HUES6 (cell line): ENCODE data around the gene ANKRD11.

Experiments
- H3K27ac ChIP-seq: 2 replicates; pipeline ENCODE4 v1.7.0; 2013; ENCODE audit warnings: low read depth, mild to moderate bottlenecking, low read length, inconsistent platforms
- H3K27me3 ChIP-seq: 2 replicates; pipeline ENCODE4 v1.6.1; 2013; ENCODE audit warnings: low read length; ENCODE audit not compliant: control insufficient read depth, insufficient read depth
- H3K36me3 ChIP-seq: 2 replicates; pipeline ENCODE4 v1.6.1; 2013; ENCODE audit warnings: low read length; ENCODE audit not compliant: control insufficient read depth, insufficient read depth
- H3K4me1 ChIP-seq: 2 replicates; pipeline ENCODE4 v1.6.1; 2013; ENCODE audit warnings: low read length; ENCODE audit not compliant: control insufficient read depth, insufficient read depth
- H3K4me3 ChIP-seq: 2 replicates; pipeline ENCODE4 v1.5.1; 2013; ENCODE audit warnings: low read depth, low read length
- H3K9ac ChIP-seq: one replicate; pipeline ENCODE4 v1.6.1; 2013; ENCODE audit warnings: mild to moderate bottlenecking, low read length
- H3K9me3 ChIP-seq: 2 replicates; pipeline ENCODE4 v1.6.1; 2013; ENCODE audit warnings: low read depth, low read length; ENCODE audit not compliant: control insufficient read depth, insufficient read depth

The ANKRD11 gene

DNA sequence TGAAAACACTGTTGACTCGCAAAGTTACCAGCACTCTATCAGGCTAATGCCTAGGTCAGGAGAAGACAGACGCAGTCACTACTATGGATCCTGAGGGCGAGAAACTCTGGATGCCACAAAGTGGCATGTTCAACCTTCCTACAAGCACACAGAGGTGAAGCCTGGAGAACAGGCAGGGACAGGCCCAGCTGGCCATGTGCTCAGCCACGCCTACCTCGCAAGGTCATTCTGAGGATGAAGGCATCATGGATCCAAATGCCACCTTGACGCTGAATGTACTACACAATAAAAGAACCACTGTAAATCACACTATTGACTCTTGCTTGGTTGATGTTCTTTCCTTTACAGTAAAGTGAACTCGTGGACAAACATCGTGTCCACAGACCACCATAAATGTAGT lies 85.8 kb downstream of the ANKRD11 start:
- Histone ChIP-seq H3K27ac (no peak overlapping the region), H3K4me1 (peaks cover 78% of the 10 kb centered on the region)

DNA sequence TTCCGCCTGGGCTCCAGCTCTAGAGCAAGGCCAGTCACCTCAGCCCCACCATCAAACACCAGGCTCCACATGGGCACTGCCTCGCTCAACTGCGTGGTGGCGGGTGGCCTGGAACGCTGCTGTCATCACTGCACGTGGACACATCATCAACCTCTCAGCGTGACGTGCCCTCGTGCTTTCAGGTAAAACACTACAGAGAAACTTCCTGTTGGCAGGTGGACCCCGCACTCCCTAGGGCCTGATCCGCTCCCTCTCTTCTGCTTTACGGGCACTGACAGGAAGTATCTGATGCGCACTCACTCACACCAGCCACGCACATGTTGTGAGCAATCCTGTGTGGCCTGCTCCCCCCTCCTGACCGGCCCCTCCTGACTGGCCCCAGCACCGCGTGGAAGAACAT lies 87.4 kb downstream of the ANKRD11 start:
- no peaks in the 10 kb centered on the region for H3K9me3 ChIP-seq
- no peak overlapping the region for H3K4me3 ChIP-seq
- peaks cover 64% of the 10 kb centered on the region for H3K4me1 ChIP-seq
- no peaks in the 10 kb centered on the region for H3K36me3 ChIP-seq
- no peaks in the 10 kb centered on the region for H3K27me3 ChIP-seq
- no peak overlapping the region for H3K9ac ChIP-seq
- H3K27ac ChIP-seq, result no peak overlapping the region

More for the DNA sequence above, 85.8 kb downstream of the ANKRD11 start:
- no peak overlapping the region for H3K9ac ChIP-seq
- no peak overlapping the region for H3K4me3 ChIP-seq
- no peaks in the 10 kb centered on the region for H3K27me3 ChIP-seq
- no peaks in the 10 kb centered on the region for H3K36me3 ChIP-seq
- no peaks in the 10 kb centered on the region for H3K9me3 ChIP-seq

- Histone ChIP-seq H3K27me3 (no peaks in the 10 kb centered on the region), H3K36me3 (no peaks in the 10 kb centered on the region), H3K9ac (no peak overlapping the region), H3K9me3 (no peaks in the 10 kb centered on the region), H3K4me3 (no peak overlapping the region), H3K4me1 (peaks cover 53% of the 10 kb centered on the region), H3K27ac (no peak overlapping the region)
These were observed 88.5 kb downstream of the ANKRD11 start for GRCh38 chr16:89401641-89402445.

DNA sequence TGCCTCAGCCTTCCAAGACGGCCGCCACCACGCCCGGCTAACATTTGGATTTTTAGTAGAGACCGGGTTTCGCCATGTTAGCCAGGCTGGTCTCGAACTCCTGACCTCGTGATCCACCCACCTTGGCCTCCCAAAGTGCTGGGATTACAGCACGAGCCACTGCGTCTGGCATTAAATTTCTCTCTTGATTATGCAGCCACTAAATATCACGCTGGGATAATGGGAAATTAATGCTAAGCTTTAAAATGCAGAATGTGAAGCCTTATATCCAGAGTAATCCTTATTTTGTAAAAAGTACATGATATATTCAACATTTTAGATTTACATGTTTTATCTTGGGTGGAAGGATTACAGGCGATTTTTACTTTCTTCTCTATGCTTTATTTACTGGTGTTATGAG lies 89.2 kb downstream of the ANKRD11 start:
- Histone ChIP-seq H3K27me3 (no peaks in the 10 kb centered on the region), H3K9ac (no peak overlapping the region), H3K36me3 (no peaks in the 10 kb centered on the region), H3K9me3 (no peaks in the 10 kb centered on the region), H3K4me3 (no peak overlapping the region), H3K27ac (no peak overlapping the region), H3K4me1 (peaks cover 48% of the 10 kb centered on the region)

- Histone ChIP-seq H3K27ac (no peak overlapping the region), H3K4me1 (peaks cover 48% of the 10 kb centered on the region), H3K4me3 (no peak overlapping the region), H3K36me3 (no peaks in the 10 kb centered on the region), H3K9me3 (no peaks in the 10 kb centered on the region), H3K9ac (no peak overlapping the region), H3K27me3 (no peaks in the 10 kb centered on the region)
These were observed 89.6 kb downstream of the ANKRD11 start for GRCh38 chr16:89400740-89401139.

- H3K36me3 ChIP-seq, result no peaks in the 10 kb centered on the region
- no peaks in the 10 kb centered on the region for H3K9me3 ChIP-seq
- peaks cover 45% of the 10 kb centered on the region for H3K4me1 ChIP-seq
- no peak overlapping the region for H3K4me3 ChIP-seq
- no peaks in the 10 kb centered on the region for H3K27me3 ChIP-seq
- no peak overlapping the region for H3K9ac ChIP-seq
- no peak overlapping the region for H3K27ac ChIP-seq
These were observed 91.4 kb downstream of the ANKRD11 start for GRCh38 chr16:89398924-89399323.

DNA sequence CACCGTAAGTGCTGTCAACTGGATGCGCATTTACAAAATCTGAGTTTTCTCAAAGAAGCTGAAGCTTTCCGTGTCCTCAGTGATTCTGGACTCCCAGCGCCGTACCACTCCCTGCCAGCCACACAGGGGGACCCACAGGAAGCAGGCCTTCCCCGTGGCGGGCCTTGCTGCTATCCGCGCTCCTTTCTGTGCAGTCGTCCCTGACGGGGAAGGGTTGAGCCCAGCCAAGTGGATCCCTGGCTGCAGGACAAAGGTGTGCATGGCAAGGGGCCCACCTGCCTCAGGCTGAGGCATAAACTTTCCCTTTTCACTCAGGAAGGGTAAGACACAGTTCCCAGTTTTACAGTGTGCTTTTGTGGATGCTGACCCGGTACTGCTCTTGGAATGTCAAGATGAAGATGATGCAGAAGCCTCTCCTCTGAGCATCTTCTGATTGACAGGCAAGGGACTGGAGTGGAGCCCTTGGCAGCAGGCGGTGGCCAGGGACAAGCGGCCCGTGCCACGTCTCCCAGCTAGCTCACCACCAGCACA lies 93.0 kb downstream of the ANKRD11 start:
- no peaks in the 10 kb centered on the region for H3K36me3 ChIP-seq
- H3K27me3 ChIP-seq, result no peaks in the 10 kb centered on the region
- peaks cover 48% of the 10 kb centered on the region for H3K4me1 ChIP-seq
- no peak overlapping the region for H3K27ac ChIP-seq
- no peak overlapping the region for H3K4me3 ChIP-seq
- H3K9me3 ChIP-seq, result no peaks in the 10 kb centered on the region
- no peak overlapping the region for H3K9ac ChIP-seq

DNA sequence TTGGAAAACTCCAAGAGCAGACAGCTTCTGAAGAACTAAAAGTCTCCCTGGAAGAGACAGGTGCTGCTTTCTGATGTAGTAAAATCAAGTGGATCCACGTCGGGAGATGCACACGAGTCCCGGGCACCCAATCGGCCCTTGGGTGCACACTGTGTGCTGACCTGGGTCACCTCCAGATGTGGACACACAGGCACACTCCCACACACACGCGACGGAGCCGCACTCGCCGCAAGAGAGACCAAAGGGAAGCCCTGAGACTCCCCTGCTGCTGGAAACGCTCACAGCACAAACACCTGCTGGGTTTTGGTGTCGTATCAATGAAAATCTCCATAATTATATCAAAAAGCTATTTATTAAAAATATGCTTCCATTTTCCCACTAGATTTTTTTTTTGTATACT lies 94.2 kb downstream of the ANKRD11 start:
- H3K9me3 ChIP-seq, result no peaks in the 10 kb centered on the region
- no peak overlapping the region for H3K27ac ChIP-seq
- no peak overlapping the region for H3K4me3 ChIP-seq
- H3K27me3 ChIP-seq, result no peaks in the 10 kb centered on the region
- no peaks in the 10 kb centered on the region for H3K36me3 ChIP-seq
- H3K9ac ChIP-seq, result no peak overlapping the region
- H3K4me1 ChIP-seq, result peaks cover 46% of the 10 kb centered on the region

DNA sequence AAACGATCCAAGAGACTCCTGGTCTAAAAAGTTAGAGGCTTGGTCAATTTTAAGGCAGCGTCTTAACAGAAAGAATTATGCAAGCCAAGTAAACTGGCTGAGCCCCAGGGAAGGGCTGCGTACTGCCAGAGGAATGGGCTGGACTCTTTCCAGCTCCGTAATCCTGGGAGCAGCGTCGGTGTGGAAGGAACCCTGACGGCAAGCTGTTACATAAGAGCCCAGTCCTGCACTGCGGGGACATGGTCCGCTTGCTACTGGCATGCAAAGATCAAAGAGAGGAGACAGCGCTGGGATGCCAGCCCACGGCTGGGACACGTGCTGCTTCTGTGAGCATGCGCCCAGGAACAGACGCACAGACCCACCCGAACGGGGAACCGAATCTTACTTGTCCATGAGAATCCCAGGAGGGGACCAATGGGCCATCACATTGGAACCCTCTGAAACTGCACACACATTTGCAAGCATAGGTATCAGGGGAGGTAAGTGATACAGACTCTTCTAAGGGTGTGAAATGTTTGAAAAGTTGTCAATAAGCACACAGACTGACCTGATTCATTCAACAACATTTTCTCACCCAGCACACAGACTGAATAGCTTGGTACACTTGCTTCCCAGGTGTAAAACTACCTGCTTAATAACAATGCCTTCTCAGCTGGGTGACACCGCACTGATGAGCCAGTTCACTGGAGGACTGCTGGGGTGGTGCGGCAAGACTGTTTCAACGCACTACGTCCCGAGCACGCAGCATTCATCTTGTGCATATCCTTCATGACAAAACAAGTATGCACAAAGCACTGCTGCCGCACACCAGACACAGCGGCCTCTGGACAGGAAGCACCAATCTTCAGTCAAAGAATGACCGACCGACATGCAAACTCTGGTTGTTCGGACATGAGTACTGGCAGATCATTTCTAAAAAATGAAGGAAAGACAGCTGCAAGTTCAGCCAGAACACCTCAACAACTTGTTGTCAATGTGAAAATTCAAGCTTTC lies 94.9 kb downstream of the ANKRD11 start:
- no peaks in the 10 kb centered on the region for H3K36me3 ChIP-seq
- peaks cover 45% of the 10 kb centered on the region for H3K4me1 ChIP-seq
- H3K9me3 ChIP-seq, result no peaks in the 10 kb centered on the region
- no peak overlapping the region for H3K27ac ChIP-seq
- H3K27me3 ChIP-seq, result no peaks in the 10 kb centered on the region
- no peak overlapping the region for H3K4me3 ChIP-seq
- H3K9ac ChIP-seq, result no peak overlapping the region

DNA sequence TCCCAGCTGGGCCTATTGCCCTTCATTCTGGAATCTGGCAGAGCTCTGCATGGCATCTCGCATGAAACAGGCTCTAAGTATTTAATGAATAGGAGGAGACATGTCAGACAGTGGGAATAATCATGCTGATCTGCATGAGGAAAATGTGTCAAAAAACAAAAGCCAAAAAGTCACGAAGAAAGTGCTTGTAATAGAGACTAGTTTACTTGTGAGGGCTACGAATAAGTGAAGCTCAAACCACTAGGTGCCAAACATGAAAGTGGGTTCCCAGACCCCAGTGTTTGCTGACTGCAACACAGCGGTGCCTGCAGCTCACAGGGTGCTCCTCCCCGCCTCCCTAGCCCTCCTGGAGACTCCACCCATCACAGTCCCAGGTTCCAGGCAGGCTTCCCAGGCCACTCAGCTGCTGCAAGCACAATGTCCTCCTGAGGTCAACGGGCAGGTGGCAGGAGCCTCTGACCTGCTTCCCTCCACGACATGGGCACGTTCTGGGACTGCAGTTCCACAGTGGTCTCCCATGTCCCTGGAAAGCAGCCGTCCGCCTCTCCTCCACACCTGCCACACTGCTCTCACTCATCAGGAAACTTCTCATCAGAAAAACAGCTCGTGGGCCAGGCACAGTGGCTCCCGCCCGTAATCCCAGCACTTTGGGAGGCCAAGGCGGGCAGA lies 96.5 kb downstream of the ANKRD11 start:
- H3K4me1 ChIP-seq, result peaks cover 46% of the 10 kb centered on the region
- no peaks in the 10 kb centered on the region for H3K9me3 ChIP-seq
- H3K36me3 ChIP-seq, result no peaks in the 10 kb centered on the region
- no peak overlapping the region for H3K4me3 ChIP-seq
- H3K27ac ChIP-seq, result no peak overlapping the region
- no peak overlapping the region for H3K9ac ChIP-seq
- no peaks in the 10 kb centered on the region for H3K27me3 ChIP-seq
